Vagina (tissue), 2 donors: Measurements from ENCODE around the gene SLC25A41. TPM values are rescaled to one million over a fixed set of nuclear protein-coding genes. Genes with fewer than 3 reads are reported as not detected.
A peak's percentile ranks its signal among the peaks of the same experiment; 100 is the strongest.
"Not testable (repeated sequence)": the region's sequence is repeated elsewhere in the genome, so short reads cannot be mapped to it uniquely, and the experiment has no call there.

Source experiments
- DNase-seq, 2 donors: peaks; one replicate each; pipeline ENCODE4 v3.0.0-alpha.2; 2017; ENCODE audit errors: extremely low spot score in 2 of 2
- H3K27ac ChIP-seq: fragments of 200-600 bp; sonication (generic); one replicate; pipeline ENCODE4 v1.5.1; 2019
- H3K27me3 ChIP-seq: fragments of 200-600 bp; sonication (generic); one replicate; pipeline ENCODE4 v1.5.1; 2019
- H3K36me3 ChIP-seq, 2 donors: fragments of 200-600 bp; sonication (generic); one replicate each; pipeline ENCODE4 v1.5.1; 2017 to 2019
- H3K4me1 ChIP-seq: fragments of 200-600 bp; sonication (generic); one replicate; pipeline ENCODE4 v1.5.1; 2019
- H3K4me3 ChIP-seq, 2 donors: fragments of 200-600 bp; sonication (generic); 1 replicate in 1 of 2; 2 replicates in 1 of 2; pipeline ENCODE4 v1.5.1; 2016 to 2019
- H3K9me3 ChIP-seq: fragments of 200-600 bp; sonication (generic); one replicate; pipeline ENCODE4 v1.5.1; 2019
- CTCF ChIP-seq, 3 experiments: fragments of 450-650 bp in 2 of 3; fragments of 200-600 bp in 1 of 3; sonication (generic) in 1 of 3; IDR thresholded peaks; one replicate each; pipeline ENCODE4 v1.5.1; 2017 to 2019; ENCODE audit warnings: antibody characterized with exemption in 3 of 3, mild to moderate bottlenecking in 2 of 3, moderate library complexity in 2 of 3
- POLR2A ChIP-seq, 2 donors: fragments of 450-650 bp; IDR thresholded peaks; one replicate each; pipeline ENCODE4 v1.6.1; 2017; ENCODE audit warnings: antibody characterized with exemption in 2 of 2, mild to moderate bottlenecking in 2 of 2, moderate library complexity in 2 of 2
- POLR2AphosphoS5 ChIP-seq, 2 donors: sonication (generic); formaldehyde crosslinking; IDR thresholded peaks; one replicate each; pipeline ENCODE4 v1.9.0; 2017; ENCODE audit warnings: antibody characterized with exemption in 2 of 2, mild to moderate bottlenecking in 2 of 2, low read depth in 1 of 2; ENCODE audit not compliant: insufficient read depth in 1 of 2
- intact Hi-C: fragments of 100-400 bp; cut with DNase I; formaldehyde crosslinking; loops from one replicate; pipeline ENCODE4 v1.15.1; 2023
- total RNA-seq: library from RNA; depleted of rRNA; stranded (reverse); fragments of >200 nt; gene quantifications from one replicate; pipeline ENCODE4 v1.2.3, GENCODE V29; 2016

SLC25A41 gene
- total RNA-seq, 1 donor from 2014 or later: not detected

- H3K4me3 ChIP-seq: no peak overlapping the region
- no peak for TF ChIP-seq POLR2A (IDR thresholded peaks at IDR 0.05)
- no peak for TF ChIP-seq POLR2AphosphoS5 (IDR thresholded peaks at IDR 0.05; ENCODE audit: insufficient read depth in 1 of 2, low read depth in 1 of 2)
- no peak for TF ChIP-seq CTCF (IDR thresholded peaks at IDR 0.05)
- H3K27me3 ChIP-seq: no peaks in the 10 kb centered on the region
- H3K36me3 ChIP-seq: no peaks in the 10 kb centered on the region
- no peaks in the 10 kb centered on the region for H3K9me3 ChIP-seq
- intact Hi-C loops: no loop called here
- no peak overlapping the region for H3K27ac ChIP-seq
- peaks cover 6% of the 10 kb centered on the region for H3K4me1 ChIP-seq
- no peak for DNase-seq
Measured at GRCh38 chr19:6429419-6430221, 3.9 kb downstream of the SLC25A41 start.

GRCh38 chr19:6428692-6429418 is 4.7 kb downstream of the SLC25A41 start:
- H3K27me3 ChIP-seq, H3K27ac ChIP-seq, H3K4me1 ChIP-seq, H3K9me3 ChIP-seq, H3K4me3 ChIP-seq, intact Hi-C loops, DNase-seq, H3K36me3 ChIP-seq: not testable (repeated sequence)

- DNase-seq: no peak
- Histone ChIP-seq H3K4me1 (peaks cover 24% of the 10 kb centered on the region), H3K27ac (no peak overlapping the region), H3K27me3 (no peaks in the 10 kb centered on the region), H3K36me3 (no peaks in the 10 kb centered on the region), H3K9me3 (no peaks in the 10 kb centered on the region), H3K4me3 (no peak overlapping the region)
- TF ChIP-seq POLR2A (IDR thresholded peaks at IDR 0.05): no peak
- no peak for TF ChIP-seq CTCF (IDR thresholded peaks at IDR 0.05)
- no peak for TF ChIP-seq POLR2AphosphoS5 (IDR thresholded peaks at IDR 0.05; ENCODE audit: insufficient read depth in 1 of 2, low read depth in 1 of 2)
- intact Hi-C loops: no loop called here
Measured at GRCh38 chr19:6427131-6427530, 6.4 kb downstream of the SLC25A41 start.

GRCh38 chr19:6425732-6426620 is 7.6 kb downstream of the SLC25A41 start:
- intact Hi-C loops: no loop called here

More at GRCh38 chr19:6425732-6426620, 7.6 kb downstream of the SLC25A41 start:
- Histone ChIP-seq H3K27me3 (no peaks in the 10 kb centered on the region), H3K27ac (peak overlapping the region; percentile 82), H3K4me3 (peak overlapping the region; percentile 26 to 43), H3K36me3 (peaks cover 0 to 5% of the 10 kb centered on the region in 2 donors), H3K9me3 (no peaks in the 10 kb centered on the region), H3K4me1 (peaks cover 35% of the 10 kb centered on the region)
- TF ChIP-seq POLR2AphosphoS5 (IDR thresholded peaks at IDR 0.05; ENCODE audit: insufficient read depth in 1 of 2, low read depth in 1 of 2): no peak
- TF ChIP-seq CTCF (IDR thresholded peaks at IDR 0.05): no peak
- no peak for TF ChIP-seq POLR2A (IDR thresholded peaks at IDR 0.05)
- no peak for DNase-seq
